ENCODE data around the gene LRRC15. TPM values are rescaled to one million over a fixed set of nuclear protein-coding genes. Genes with fewer than 3 reads are reported as not detected.

Gene LRRC15
- total RNA-seq, 4 donors from 2014 or later, result 0.14 to 0.32 TPM; not detected in 2

- H3K36me3 ChIP-seq, result no peaks in the 10 kb centered on the region
- H3K27me3 ChIP-seq, result no peaks in the 10 kb centered on the region
- no peaks in the 10 kb centered on the region for H3K4me1 ChIP-seq
- in situ Hi-C loops (cut with MboI; ENCODE audit: low pct_ligation_motif_present in 1 of 4, low pct_unique_long_range_greater_than_20kb in 1 of 4, low sequenced_read_pairs in 3 of 4), result no loop called here
- intact Hi-C loops (cut with DNase I; ENCODE audit: low total_unique reads), result no loop called here
- WGBS, 2 donors (ENCODE audit: low coverage in 1 of 2), result 87 to 91% methylated on average over 14 to 15 of the region's 15 CpGs
- peaks cover 0 to 5% of the 10 kb centered on the region in 2 donors for H3K9me3 ChIP-seq
- H3K4me3 ChIP-seq, result no peak overlapping the region
- DNase-seq, result no peak
- no peak overlapping the region for H3K27ac ChIP-seq
- no peak for TF ChIP-seq POLR2A (IDR thresholded peaks at IDR 0.05)
- no peak for TF ChIP-seq CTCF (IDR thresholded peaks at IDR 0.05)
These were observed 16.5 kb upstream of the LRRC15 start for GRCh38 chr3:194386066-194386465.

GRCh38 chr3:194384569-194385001 is 15.0 kb upstream of the LRRC15 start:
- Histone ChIP-seq H3K27me3 (no peaks in the 10 kb centered on the region), H3K36me3 (no peaks in the 10 kb centered on the region), H3K4me3 (no peak overlapping the region), H3K4me1 (no peaks in the 10 kb centered on the region), H3K9me3 (no peaks in the 10 kb centered on the region), H3K27ac (no peak overlapping the region)
- intact Hi-C loops (cut with DNase I; ENCODE audit: low total_unique reads) (no loop called here), in situ Hi-C loops (cut with MboI; ENCODE audit: low pct_ligation_motif_present in 1 of 4, low pct_unique_long_range_greater_than_20kb in 1 of 4, low sequenced_read_pairs in 3 of 4) (no loop called here)
- DNase-seq, result no peak
- 87 to 89% methylated on average over 6 to 12 of the region's 12 CpGs for WGBS, 2 donors (ENCODE audit: low coverage in 1 of 2)
- no peak for TF ChIP-seq EP300 (IDR thresholded peaks at IDR 0.05; ENCODE audit: low read depth)

GRCh38 chr3:194384156-194384555 is 14.6 kb upstream of the LRRC15 start:
- Histone ChIP-seq H3K27ac (no peak overlapping the region), H3K27me3 (no peaks in the 10 kb centered on the region), H3K4me1 (no peaks in the 10 kb centered on the region), H3K9me3 (no peaks in the 10 kb centered on the region), H3K4me3 (no peak overlapping the region), H3K36me3 (no peaks in the 10 kb centered on the region)
- 74 to 80% methylated on average over 6 of the region's 6 CpGs for WGBS, 2 donors (ENCODE audit: low coverage in 1 of 2)
- no peak for DNase-seq
- intact Hi-C loops (cut with DNase I; ENCODE audit: low total_unique reads), result no loop called here
- TF ChIP-seq CTCF (IDR thresholded peaks at IDR 0.05) (no peak), POLR2AphosphoS5 (IDR thresholded peaks at IDR 0.05) (no peak), POLR2A (IDR thresholded peaks at IDR 0.05) (no peak), EP300 (IDR thresholded peaks at IDR 0.05; ENCODE audit: low read depth) (no peak)
- in situ Hi-C loops (cut with MboI; ENCODE audit: low pct_ligation_motif_present in 1 of 4, low pct_unique_long_range_greater_than_20kb in 1 of 4, low sequenced_read_pairs in 3 of 4), result no loop called here

- DNase-seq, result no peak
- no peak overlapping the region for H3K4me3 ChIP-seq
- H3K4me1 ChIP-seq, result no peaks in the 10 kb centered on the region
- 81 to 93% methylated on average over 5 to 14 of the region's 14 CpGs for WGBS, 2 donors (ENCODE audit: low coverage in 1 of 2)
- intact Hi-C loops (cut with DNase I; ENCODE audit: low total_unique reads) (no loop called here), in situ Hi-C loops (cut with MboI; ENCODE audit: low pct_ligation_motif_present in 1 of 4, low pct_unique_long_range_greater_than_20kb in 1 of 4, low sequenced_read_pairs in 3 of 4) (no loop called here)
- H3K36me3 ChIP-seq, result no peaks in the 10 kb centered on the region
- H3K27me3 ChIP-seq, result no peaks in the 10 kb centered on the region
- no peaks in the 10 kb centered on the region for H3K9me3 ChIP-seq
- no peak for TF ChIP-seq POLR2A (IDR thresholded peaks at IDR 0.05)
- no peak for TF ChIP-seq CTCF (IDR thresholded peaks at IDR 0.05)
- no peak for TF ChIP-seq POLR2AphosphoS5 (IDR thresholded peaks at IDR 0.05)
- TF ChIP-seq EP300 (IDR thresholded peaks at IDR 0.05; ENCODE audit: low read depth), result no peak
- H3K27ac ChIP-seq, result no peak overlapping the region
These were observed 13.9 kb upstream of the LRRC15 start for GRCh38 chr3:194383276-194383940.

- Histone ChIP-seq H3K36me3 (no peaks in the 10 kb centered on the region), H3K9me3 (no peaks in the 10 kb centered on the region), H3K27ac (no peak overlapping the region), H3K4me1 (no peaks in the 10 kb centered on the region), H3K27me3 (no peaks in the 10 kb centered on the region), H3K4me3 (no peak overlapping the region)
- no peak for TF ChIP-seq EP300 (IDR thresholded peaks at IDR 0.05; ENCODE audit: low read depth)
- TF ChIP-seq POLR2AphosphoS5 (IDR thresholded peaks at IDR 0.05), result no peak
- TF ChIP-seq CTCF (IDR thresholded peaks at IDR 0.05), result no peak
- no peak for TF ChIP-seq POLR2A (IDR thresholded peaks at IDR 0.05)
- in situ Hi-C loops (cut with MboI; ENCODE audit: low pct_ligation_motif_present in 1 of 4, low pct_unique_long_range_greater_than_20kb in 1 of 4, low sequenced_read_pairs in 3 of 4), result no loop called here
- no peak for DNase-seq
- WGBS, 2 donors (ENCODE audit: low coverage in 1 of 2), result 85% methylated on average over 9 of the region's 9 CpGs; no CpG with 5 or more reads in 1 of the 2 donors
- intact Hi-C loops (cut with DNase I; ENCODE audit: low total_unique reads), result no loop called here
These were observed 13.3 kb upstream of the LRRC15 start for GRCh38 chr3:194382892-194383223.

All from transverse colon (tissue), 4 donors.